Activated effector memory CD4-positive, alpha-beta T cell treated with Interleukin-2 at 50 U/mL for 16 hours (primary cell): ENCODE results near the gene POLN.
"Not testable (repeated sequence)": the region's sequence is repeated elsewhere in the genome, so short reads cannot be mapped to it uniquely, and the experiment has no call there.

Experiments used
- DNase-seq: peaks from one replicate; pipeline ENCODE4 v3.0.0-alpha.2; 2020

POLN gene

DNA sequence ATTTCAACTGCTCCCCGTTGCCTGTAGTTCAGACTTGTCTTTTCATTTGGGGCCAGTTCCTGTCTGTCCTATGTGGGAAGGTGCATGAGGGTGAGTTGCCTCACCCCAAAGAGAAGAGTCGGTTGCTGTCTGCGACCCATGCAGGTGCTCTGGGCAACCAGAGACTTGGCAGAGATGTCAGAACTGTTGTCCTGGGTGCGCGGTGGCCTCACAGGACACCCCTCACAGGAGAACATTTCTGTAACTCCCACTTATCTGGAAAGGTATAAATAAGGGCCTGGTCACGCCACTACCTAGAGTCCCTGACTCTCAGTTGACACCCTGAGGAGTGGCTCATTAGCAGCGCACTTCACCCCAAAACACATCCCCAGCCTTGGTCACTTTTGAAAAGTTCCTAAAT is 192.5 kb downstream of the POLN start:
- DNase-seq = no peak

DNA sequence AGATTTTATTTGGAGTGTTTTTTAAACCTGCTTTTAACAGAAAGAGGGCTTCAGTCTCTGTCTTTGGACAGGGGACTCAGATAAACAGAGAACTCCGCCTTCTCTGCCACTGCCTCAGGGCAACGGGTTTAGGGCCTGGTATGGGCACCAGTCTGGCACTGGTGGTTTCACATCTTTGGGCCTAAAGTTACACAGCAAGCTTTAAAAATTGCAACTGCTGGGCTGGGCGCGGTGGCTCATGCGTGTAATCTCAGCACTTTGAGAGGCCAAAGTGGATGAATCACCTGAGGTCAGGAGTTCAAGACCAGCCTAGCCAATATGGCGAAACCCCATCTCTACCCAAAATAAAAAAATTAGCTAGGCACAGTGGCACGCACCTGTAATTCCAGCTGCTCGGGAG is 193.1 kb downstream of the POLN start:
- no peak for DNase-seq

DNA sequence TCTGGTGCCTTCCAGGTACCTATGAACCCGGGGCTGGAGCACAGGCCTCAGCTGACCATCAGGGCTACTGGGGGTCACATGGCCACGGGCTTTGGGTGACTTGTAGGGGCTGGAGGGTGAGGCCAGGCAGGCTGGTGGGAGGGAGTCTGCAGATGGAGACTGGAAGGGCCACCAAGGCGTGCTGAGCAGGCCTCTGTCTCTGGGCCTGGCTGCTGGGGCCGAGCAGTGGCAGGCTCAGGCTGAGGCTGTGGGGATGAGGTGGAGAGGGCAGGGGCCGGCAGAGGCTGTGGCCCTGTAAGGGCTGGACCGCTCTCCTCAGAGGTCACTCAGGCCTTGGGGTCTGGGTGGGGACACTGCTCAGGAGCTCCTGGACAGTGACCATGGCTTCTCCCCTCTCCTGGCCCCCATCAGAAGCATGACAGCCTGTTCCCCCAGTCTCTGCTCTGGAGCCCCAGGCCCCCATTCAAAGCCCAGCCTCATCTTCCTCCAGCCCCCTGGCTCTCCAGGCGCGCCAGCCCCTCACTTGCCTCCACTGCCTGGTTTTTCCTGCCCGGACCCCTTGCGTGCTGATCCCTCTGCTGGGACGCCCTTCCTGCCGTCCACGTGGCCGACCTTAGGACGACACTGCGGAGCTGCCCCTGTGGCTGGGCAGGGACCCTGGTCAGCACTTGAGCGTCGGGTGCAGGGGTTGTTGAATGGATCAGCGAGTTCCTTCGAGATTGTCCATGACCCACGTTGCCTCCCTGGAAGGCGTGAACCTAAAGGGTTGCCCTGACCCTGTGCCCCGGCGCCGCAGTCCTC is 193.9 kb downstream of the POLN start:
- DNase-seq = no peak

DNA sequence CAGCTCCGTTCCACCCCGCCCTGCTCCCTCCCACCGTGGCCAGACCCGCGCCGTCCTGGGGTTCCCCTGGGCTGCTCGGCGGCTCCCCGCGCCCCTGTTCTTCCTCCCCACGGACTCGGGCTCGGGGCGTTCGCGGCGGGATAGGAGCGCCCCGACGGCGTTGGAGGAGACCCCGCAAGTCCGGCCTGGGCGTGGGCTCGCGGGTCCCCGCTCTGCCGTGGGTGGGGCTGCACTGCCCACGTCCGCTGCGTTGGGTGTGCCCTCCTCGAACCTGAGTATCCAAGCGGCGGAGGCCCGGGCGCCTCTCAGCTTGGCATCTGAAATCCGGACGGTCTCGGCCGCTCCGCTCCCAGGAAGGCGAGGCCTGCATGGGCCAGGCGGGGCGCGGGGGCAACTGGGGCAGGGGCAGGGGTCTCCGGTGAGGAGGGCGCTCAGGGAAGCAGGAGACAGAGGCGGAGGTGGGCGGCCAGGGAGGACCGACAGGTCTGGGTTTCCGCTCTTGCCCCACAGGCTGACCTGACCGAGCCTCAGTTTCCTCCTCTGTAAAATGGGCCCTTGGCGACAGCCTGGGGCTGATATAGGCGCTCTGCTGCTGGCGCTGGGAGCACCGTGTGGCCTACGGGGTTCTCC is 194.8 kb downstream of the POLN start:
- no peak for DNase-seq

DNA sequence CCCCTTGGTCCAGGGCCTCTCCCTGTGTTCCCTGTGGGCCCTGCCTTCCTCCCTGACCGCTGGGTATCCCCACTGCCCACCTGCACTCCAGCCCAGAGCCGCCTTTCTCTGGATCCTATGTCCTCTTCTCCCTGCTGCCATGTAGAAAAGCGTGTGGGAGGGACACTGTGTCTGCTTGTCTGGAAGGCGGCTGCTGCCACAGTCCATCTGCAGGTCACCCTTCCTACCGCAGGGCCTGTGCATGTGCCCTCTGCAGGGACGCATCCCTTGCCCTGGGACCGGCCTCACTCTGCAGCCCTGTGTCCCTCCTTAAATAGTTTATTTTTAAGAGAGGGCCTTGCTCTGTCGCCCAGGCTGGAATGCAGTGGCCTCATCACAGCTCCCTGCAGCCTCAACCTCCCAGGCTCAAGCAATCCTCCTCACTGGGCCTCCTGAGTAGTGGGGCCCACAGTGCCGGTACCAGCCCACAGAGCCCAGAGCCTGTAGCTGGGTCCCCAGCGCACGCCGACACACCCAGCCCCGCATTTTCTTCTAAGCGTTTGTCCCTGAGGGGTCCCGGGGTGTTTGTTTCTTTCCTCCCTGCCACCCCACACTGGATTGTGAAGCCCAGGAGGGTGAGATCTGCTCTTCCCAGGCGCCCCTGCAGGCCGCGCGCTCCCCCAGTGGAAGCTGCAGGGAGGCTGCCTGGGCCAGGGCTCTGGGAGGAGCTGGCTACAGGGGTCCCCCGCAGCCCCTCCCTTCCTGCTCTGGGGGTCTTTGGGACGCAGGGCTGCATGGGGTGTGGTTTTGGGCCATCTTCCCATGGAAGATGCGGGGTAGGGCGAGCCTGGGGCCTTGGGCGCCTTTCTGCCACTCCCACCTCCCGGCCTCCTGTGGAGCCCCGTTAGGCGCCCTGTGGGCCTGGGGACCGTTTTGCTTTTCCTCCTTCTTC is 195.6 kb downstream of the POLN start:
- no peak for DNase-seq

DNA sequence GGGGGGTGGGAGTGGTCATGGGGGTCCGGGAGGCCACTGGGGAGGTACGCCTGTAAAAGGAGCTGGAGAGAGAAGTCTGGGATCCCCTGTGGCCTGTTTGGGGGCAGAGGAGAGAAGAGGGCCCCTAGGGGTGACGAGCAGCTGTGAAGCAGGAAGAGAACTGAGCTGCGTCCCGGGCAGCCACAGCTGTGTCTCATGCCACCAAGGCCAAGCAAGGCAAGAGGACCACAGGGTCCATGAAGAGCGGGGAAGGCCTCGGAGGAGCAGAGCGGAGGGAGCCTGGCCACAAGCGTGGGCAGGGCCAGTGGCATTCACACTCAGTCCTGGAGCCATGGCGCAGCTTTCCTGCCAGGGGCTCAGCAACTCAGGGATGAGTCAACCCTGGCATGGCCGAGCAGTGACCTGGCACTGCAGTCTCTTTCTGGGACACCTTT is 196.4 kb downstream of the POLN start:
- DNase-seq = no peak

DNA sequence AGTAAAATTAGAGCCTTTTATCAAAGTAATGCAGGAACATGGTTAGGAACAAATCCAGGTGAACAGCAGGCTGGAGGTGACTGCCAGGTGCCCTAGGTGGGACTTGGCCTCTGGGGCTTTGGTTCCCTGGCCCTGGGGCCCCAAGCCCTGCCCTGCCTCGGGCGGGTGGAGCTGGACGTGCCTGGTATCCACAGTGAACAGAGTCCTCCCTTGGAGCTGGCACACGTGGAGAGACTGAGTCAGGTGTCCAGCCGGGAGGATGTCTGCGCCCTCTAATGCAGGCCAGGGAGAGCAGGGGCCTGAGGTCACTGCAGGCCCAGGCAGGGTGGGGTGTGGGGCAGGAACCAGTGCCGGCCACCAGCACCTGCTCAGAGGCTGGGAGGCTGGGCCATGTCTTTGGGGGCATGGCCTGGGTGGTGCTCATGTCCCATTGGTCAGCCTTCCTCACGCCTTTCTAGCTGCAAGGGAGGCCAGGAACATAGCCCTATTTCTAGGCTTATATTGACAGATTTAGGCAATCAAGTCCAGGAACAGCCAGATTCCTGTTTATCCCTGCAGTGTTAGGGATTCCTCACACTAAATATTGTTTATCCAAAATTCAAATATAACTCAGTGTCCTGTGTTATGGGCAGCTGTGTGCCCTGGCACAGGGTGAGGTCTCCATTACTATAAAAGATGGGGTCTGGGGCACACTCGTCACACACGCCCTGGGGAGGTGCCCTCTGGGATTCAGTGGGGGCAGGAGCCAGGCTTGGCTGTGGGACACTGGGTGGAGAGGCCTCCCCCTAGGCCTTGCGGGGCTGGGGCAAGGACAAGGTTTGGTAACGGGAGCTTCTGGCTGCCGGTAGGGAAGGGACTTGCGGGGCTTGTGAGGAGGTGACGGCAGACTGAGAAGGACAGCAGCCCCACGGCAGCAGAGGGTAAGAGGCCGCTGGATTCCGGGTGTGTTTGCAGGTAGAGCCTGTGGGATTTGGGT is 197.1 kb downstream of the POLN start:
- DNase-seq = no peak

DNA sequence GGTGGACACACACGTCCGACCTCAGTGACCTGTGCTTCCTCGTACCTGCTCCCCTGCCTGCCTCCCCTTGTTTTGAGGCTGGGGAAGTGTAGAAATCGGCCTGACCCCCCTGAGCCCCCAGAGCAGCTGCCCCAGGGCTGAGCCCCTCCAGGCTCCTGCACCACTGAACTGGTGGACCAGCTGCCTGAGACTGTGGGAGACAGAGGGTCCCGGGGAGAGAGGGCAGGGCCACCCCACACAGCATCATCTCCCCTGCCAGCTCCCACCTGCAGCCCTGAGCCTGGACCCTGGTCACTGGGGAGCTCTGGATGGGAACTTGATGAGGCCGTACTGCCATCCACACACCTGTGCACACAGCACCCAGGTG is 197.8 kb downstream of the POLN start:
- DNase-seq = no peak

DNA sequence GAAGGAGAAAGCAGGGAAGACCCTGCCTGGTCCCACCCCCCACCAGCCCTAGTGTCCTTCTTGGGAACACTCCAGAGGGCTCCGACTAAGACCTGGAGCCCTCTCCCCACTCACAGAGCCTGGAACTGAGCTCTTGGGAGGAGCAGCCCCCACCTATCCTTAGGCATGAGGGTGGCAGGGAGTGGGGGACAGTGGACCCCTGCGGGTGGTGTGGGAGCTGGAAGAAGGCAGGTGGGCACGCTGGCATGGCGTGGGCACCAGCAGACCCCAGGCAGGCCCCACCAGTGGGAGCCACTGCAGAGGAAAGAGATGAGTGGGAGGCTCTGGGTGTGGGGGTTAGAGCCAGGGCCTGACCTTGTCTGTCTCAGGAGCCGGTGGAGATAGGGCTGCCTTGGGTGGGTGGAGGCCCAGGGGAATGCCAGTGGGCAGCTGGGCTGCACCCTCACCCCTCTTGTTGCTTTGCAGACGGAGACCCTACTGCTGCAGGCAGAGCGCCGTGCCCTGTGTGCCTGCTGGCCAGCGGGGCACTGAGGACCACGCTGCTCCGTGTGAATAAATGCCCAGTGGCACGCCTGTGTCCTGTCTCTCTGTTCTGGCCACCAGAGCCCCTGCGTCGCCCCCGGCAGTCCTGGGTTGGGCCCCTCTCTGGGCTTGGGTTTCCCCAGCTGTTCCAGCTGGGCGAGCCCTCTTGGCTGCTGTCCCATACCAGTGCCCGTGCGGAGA is 198.4 kb downstream of the POLN start:
- DNase-seq = no peak

DNA sequence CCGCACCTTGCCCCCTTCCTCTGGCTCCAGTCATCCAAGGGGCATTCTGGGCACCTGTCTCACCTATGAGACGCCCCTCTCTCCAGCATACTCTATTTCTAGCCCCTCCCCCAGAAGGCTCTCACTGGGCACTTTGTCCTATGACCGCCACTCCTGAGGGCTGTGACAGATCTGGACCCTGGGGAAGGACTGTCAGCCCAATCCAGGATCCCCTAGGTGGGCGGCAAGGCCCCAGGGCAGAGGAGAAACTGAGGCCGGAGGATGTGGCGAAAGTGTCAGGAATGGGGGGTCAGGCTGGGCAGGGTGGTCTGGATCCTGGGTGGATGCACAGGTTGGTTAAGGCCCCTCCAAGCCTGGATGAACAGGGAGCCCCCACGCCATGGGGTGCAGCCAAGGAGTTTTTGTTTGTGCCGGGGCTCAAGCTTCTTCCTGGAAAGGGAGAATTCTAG is 198.9 kb downstream of the POLN start:
- DNase-seq = no peak

DNA sequence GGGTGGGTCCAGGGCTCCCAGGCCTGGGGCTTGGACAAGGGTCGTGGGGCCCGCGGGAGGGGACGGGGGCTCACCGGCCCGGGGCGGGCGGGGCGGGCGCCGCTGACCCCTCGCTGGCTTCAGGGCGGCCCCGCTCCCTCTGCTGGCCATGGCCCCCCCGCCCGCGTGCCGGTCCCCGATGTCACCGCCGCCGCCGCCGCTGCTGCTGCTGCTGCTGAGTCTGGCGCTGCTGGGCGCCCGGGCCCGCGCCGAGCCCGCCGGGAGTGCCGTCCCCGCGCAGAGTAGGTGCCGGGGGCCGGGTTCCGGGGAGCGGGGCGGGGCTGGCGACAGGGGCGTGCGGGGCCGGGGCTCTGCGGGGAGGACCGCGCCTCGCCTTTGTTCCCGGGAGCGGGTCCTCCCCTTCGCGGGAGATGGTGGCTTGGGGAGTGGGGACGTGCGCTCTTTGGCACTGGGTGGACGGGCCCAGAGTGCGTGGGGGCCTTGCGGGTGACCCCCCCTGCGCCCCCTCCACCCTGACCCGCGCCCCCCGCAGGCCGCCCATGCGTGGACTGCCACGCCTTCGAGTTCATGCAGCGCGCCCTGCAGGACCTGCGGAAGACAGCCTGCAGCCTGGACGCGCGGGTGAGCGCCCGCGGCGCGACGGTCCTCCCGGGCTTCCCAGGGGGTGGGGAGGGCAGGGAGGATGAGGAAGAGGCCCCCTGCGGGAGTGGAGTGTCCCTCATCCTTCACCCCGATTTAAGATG is 199.5 kb downstream of the POLN start:
- peak; percentile 18 for DNase-seq

DNA sequence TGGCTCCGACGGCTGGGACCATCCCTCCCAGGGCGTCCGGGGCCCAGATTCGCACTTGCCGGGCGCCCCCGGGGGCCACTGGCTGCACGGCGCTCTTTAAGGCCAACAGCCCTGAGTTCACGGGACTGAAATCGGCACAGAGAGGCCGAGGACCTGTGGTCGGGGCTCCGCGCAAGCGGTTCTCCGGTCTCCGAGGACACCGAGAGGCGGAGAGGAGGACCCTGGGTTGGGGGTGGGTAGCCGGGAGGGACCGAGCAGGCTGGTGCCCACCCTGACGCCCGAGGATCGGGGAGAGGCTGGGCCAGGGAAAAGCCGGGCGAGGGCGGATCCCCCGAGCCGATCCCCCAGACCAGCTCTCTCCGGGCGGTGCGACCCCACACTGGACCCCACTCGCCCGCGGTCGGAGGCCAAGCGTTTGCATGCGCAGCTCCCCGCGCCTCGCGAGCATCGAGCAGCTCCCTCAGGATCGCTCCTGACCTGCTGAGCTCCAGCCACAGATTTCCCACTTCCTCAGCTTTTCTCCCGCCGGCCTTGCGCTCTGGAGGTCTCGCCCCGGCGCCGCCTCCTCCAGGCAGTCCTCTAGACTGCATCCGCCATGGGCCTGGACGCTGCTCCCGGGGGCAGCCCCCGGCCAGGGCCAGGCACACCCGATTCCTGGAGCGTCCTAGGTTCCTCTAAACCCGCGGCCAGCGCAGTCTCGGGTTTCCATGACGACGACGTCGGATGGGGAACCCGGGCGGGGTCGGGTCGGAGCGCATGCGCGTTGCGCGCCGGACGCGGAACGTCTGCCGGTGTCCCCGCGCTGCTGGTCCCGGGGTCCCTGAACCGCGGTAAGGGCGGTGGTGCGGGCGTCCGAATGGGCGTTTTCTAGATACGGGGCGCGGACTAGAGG is 200.4 kb downstream of the POLN start:
- peak; percentile 71 for DNase-seq

DNA sequence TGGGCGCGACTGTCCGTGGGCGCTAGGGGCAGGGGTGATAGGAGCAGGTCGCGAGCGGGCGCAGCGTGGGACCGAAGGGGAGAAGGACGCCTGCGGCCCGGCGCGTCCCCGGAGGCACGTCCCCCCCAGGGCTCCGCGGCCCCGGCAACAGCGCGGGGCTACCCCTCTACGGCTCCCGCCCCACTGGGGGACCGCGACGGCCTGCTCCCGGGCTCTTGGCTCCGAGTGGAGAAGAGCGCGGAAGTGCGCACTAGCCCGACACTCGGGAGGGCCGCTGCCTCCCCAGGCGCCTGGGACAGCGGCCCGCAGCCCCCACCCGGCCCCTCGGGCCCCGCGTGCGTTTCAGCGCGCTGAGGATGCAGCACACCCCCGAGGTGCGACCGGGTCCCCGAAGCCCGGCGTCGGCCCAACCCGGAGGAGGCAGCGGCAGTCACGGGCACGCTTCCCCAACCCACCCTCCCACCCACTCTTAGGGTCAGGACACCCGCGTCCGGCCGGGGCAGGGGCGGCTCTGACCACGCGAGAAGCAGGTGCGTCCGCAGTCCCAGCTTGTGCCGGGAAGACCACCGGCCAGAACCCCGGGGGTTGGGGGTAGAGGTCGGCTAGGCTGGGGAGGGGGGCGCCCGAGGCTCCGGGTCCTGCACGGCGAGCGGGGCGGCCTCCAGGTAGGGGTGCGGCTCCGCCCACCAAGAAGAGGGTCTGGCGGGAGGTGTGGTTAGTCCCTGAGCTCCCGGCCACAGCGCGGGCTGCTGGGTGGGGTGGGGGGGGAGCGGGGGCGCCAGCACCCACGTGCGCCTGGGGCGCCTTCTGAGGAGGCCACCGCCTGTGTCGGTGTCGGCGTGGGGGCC is 201.3 kb downstream of the POLN start:
- DNase-seq = no peak

DNA sequence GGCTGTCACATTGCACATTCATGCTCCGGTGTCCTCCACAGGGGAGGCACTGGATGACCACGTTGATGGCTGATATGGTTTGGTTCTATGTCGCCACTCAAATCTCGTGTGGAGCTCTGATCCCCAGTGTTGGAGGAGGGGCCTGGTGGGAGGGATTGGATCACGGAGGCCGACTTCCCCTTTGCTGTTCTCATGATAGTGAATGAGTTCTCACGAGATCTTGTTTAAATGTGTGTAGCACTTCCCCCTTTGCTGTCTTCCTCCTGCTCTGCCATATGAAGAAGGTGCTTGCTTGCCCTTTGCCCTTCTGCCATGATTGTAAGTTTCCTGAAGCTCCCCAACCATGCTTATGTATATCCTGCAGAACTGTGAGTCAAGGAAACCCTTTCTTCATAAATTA is 205.1 kb downstream of the POLN start:
- DNase-seq = no peak

DNA sequence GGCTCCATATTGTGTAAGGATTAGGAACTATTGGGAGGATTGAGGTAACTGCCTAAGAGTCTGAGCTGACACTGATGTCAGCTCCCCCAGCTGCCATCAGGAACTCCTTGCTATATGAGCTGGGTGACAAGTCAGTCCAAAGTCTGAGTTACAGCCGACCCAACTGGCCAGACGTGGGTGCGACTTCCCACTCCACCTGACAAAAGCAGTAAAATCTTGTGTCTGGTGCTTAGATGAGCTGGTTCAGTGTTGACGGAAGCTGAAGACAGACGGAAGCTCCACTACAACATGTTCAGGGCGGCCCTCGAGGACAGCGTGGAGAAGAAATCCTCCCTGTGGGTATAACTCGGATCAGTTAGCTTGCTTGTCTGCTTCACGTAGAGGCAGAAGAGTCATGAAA is 205.6 kb downstream of the POLN start:
- no peak for DNase-seq

DNA sequence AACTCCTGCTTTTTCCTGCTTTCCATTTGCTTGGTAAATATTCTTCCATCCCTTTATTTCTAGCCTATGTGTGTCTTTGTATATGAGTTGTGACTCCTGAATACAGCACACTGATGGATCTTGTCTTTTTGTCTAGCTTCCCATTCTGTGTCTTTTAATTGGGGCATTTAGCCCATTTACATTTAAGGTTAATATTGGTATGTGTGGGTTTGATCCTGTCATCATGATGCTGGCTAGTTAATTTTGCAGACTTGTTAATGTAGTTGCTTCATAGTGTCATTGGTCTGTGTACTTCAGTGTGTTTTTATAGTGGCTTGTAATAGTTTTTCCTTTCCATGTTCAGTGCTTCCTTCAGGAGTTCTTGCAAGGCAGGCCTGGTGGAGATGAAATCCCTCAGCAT is 210.8 kb downstream of the POLN start:
- DNase-seq = not testable (repeated sequence)

DNA sequence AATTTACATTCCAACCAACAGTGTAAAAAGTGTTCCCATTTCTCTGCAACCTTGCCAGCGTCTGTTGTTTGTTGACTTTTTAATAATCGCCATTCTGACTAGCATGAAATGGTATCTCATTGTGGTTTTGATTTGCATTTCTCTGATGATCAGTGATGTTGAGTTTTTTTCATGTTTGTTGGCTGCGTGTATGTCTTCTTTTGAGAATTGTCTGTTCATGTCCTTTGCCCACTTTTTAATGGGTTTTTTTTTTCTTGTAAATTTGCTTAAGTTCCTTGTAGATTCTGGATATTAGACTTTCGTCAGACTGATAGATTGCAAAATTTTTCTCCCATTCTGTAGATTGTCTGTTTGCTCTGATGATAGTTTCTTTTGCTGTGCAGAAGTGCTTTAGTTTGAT is 214.8 kb downstream of the POLN start:
- DNase-seq = not testable (repeated sequence)

DNA sequence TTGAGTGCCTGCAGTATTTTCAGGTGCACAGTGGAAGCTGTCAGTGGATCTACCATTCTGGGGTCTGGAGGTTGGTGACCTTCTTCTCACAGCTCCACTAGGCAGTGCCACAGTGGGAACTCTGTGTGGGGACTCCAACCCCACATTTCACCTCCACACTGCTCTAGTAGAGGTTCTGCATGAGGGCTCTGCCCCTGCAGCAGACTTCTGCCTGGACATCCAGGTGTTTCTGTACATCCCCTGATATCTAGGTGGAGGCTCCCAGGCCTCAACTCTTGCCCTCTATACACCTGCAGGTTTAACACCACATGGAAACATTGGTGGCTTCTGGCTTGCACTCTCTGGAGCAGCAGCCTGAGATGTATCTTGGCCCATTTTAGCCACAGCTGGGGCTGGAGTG is 216.1 kb downstream of the POLN start:
- DNase-seq = no peak

DNA sequence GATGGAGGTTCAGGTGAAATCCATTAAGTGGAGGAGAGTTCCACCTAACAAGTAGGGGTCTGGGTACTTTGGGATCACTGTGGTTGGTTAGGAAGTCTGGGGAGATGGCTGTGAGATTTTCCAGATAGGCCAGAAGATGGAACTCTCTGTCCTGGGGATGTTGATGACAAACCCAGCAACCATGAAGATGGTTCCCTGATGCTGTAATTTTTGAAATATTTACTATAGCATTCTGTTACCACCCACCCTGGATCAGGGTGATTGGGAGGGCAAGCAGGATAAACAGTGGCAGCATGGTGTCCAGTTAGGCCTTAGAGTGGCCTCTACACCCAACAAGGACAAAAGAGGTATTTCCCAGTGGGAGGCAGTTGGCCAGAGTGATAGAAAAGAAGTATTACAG is 217.2 kb downstream of the POLN start:
- DNase-seq = no peak
